IMR-90 (cell line): ENCODE measurements around the gene CD300H.

Source experiments
- BHLHE40 ChIP-seq: fragments of 150-350 bp; IDR thresholded peaks from 2 replicates; pipeline ENCODE4 v1.6.1; 2016; ENCODE audit warnings: mild to moderate bottlenecking, low read depth, low read length
- CEBPB ChIP-seq: IDR thresholded peaks from 2 replicates; pipeline ENCODE4 v1.6.1; 2012; ENCODE audit warnings: low read depth, low read length, improper control_type of control experiment
- CHD1 ChIP-seq: IDR thresholded peaks from 2 replicates; pipeline ENCODE4 v1.6.1; 2012; ENCODE audit warnings: low read depth, low read length, improper control_type of control experiment
- CTCF ChIP-seq: conservative IDR thresholded peaks from 2 replicates; pipeline ENCODE4 v1.5.1; 2012; ENCODE audit warnings: mild to moderate bottlenecking, low read depth, low read length, improper control_type of control experiment
- FOS ChIP-seq: fragments of 150-350 bp; IDR thresholded peaks from 2 replicates; pipeline ENCODE4 v1.6.1; 2016; ENCODE audit warnings: low read depth, low read length
- MAZ ChIP-seq: IDR thresholded peaks from 2 replicates; pipeline ENCODE4 v1.6.1; 2012; ENCODE audit warnings: low read depth, mild to moderate bottlenecking, low read length, improper control_type of control experiment, moderate library complexity, borderline replicate concordance
- MXI1 ChIP-seq: IDR thresholded peaks from 2 replicates; pipeline ENCODE4 v1.6.1; 2012; ENCODE audit warnings: low read depth, mild to moderate bottlenecking, low read length, moderate library complexity, borderline replicate concordance
- NFE2L2 ChIP-seq: fragments of 150-350 bp; IDR thresholded peaks from 2 replicates; pipeline ENCODE4 v1.6.1; 2016; ENCODE audit warnings: low read depth, mild to moderate bottlenecking, low read length
- RAD21 ChIP-seq: IDR thresholded peaks from 2 replicates; pipeline ENCODE4 v1.6.1; 2012; ENCODE audit warnings: low read length, improper control_type of control experiment

- TF ChIP-seq CEBPB (no peak), CTCF (no peak), MXI1 (no peak), FOS (no peak), MAZ (no peak), NFE2L2 (no peak), CHD1 (no peak), RAD21 (no peak), BHLHE40 (no peak)
Measured at GRCh38 chr17:74539281-74539820, 28.0 kb downstream of the CD300H start.
